CD4-positive, alpha-beta T cell treated with Interleukin-1 beta for 1 hour (primary cell): Measurements from ENCODE around the gene HLA-F.
A peak's percentile ranks its signal among the peaks of the same experiment; 100 is the strongest.

Experiments used
- DNase-seq, 2 donors: peaks; one replicate each; pipeline ENCODE4 v3.0.0-alpha.2; 2020 to 2022

HLA-F gene

DNA sequence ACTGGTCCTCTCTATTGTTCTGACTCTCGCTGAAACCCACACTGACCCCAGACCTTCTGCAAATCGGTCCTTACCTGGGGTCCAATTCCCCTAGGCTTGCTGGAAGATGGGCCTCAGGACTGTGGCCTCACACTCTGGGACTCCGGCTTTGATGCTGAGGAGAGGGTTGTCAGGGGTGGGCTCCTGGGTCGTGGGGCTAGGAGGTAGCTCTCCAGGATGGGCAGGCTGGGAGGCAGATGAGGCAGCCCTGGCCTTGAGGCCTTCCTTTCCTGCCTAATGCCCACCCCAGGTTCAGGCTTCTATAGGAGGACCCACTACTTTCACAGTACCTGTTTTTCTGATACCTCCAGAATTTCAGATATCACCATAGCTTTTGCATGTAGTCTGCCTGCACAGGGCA lies 21.4 kb downstream of the HLA-F start:
- DNase-seq: no peak

DNA sequence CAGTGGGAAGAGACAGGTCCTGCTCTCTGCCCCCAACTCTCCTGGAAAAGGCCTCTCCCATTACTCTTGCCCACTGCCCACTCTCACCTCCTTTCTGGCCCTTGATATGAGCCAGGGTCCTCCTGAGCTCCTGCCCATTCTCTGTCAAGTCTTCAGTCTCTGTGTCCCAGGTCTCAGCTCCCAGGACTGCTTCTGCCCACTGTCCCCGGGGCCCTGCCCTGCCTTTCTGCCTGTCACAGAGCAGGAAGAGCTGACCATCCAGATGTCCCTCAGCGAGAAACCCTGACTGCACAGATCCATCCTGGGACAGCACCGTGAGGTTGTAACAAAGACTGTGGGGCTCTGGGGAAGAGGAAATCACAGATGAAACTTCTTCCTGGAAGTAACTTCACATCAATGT lies 22.2 kb downstream of the HLA-F start:
- DNase-seq: no peak

DNA sequence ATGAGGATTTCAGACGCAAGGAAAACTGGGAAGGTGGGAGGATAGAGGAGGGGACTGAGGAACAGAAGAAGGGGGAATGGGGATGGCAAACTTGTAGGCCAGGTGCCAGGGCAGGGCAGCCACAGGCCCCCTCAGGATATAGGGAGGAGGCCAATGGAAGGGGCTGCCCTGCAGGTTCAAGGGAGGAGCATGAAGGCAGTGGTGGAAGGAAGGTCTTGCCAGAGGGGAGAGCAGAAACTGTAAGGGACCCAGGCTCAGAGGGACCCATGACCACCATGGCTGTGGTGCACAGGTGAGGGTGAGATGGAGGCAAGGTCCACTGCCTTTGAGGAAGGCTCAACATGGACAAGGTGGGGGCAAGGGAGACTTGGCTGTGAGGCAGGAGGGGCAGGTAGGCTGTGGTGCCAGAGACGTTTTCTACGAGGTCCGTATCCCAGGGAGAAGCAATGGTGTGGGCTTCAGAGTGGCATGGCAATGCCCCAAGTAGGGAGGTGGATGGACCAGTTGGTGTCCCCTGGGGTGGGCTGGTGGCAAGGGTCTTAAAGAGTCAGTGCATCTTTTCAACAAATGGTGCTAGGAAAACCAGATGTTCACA lies 22.7 kb downstream of the HLA-F start:
- no peak for DNase-seq

DNA sequence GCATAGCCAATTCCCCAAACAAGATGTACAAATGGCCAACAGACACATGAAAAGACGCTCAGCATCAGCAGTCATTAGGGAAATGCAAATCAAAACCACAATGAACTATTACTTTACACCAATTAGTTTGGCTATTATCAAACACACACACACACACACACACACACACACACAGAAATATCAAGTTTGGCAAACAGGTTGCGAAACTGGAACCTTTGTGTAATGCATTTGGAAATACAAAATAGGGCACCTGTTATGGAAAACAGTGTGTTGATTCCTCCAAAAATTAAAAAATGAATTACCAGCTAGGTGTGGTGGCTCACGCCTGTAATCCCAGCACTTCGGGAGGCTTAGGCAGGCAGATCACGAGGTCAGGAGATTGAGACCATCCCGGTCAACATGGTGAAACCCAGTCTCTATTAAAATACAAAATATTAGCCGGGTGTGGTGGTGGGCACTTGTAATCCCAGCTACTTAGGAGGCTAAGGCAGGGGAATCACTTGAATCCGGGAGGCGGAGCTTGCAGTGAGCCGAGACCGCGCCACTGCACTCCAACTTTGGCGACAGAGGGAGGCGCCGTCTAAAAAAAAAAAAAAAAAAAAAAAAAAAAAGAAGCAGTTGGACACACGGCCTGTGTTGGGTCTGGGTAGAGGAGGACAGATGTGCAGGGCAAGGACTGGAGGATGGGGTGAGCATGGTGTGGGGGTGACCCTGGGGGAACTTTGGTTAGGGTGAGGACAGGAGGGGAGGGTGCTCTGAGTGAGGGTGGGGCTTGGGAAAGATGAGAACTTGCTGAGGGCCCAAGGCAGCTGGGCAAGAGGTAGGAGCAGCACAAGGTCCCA lies 23.8 kb downstream of the HLA-F start:
- DNase-seq: no peak

DNA sequence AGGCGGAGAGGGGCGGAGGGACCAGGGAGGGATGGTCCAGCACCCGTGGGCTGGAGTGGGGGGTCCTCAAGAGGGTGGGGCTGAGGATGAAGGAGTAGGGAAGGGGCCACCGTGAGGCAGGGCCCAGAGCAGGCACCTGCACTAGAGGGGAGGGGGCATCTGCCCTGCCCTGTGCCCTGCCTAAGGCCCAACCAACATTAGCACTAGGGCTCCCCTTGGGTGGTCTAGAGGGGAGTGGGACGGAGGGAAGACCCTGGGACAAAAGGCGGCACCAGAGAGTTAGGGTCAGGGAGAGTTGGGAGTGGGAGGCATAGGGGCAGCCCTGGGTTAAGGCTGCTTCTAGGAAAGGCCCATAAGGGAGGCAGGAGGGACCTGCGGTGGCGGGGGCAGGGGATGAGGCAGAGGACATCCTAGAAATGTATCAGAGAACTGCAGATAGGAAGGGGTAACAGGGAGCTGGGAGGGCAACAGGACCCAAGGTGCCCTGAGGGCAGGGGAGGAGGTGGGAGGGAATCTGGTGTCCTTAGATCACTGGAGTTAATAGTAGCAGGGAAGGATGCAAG lies 24.5 kb downstream of the HLA-F start:
- no peak for DNase-seq

DNA sequence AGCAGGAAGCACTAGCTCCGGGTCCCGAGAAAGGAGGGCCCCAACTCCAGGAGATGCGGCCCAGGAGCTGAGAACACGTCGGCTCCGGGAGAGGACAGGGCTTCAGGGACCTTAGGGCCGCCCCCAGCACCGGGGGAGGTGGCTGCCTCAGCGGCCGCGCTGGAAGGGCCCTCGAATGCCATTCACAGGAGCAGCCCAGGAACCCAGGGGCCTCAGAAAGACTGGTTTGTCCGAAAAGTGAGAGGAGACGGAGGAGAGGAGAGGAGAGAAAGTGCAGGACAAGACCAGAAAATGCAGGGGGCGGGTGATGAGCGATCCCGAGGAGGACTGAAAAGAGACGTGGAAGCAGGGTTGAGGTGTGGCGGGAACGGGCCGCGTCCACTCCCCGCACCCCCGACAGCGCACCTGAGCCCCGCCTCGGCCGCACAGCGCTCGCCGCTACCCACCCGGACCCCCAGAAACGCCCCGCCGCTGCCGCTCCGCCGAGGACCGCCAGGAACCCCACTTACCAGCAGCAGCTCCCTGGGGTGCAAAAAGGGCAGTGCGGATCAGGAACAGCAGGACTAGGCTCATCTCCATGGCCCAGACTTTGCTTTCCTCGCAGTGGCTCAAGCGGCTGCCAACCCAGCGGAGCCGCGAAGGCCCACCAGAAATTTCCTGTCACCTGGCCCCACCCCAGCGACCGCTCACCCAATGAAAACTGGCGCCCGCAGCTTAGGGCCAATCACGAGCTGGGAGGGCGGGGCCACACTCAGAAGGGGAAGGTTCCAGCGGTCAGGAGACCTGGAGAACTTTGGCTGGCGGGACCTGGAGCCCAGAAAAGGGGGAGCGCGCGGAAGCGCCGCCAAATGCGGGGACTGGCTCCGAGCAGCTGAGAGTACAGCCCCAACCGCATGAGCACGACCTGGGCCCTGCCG lies 25.4 kb downstream of the HLA-F start:
- peak; percentile 82 to 84 for DNase-seq

DNA sequence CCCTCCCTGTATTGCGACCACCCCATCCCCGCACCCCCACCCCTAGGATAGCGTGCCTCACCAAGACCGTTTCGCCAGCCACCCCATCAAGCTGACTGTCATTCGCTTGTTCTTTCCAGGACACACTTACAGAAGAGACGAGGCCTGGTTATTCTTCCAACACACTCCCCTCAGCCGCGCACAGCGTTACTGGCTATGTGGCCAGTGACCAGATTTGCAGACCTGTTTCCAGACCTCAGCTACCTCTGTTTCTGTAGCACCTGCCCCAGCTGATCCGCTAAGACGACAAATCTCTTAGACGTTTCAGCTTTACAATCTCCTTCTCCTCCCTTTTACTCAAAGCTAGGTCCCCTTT lies 26.1 kb downstream of the HLA-F start:
- DNase-seq: no peak

DNA sequence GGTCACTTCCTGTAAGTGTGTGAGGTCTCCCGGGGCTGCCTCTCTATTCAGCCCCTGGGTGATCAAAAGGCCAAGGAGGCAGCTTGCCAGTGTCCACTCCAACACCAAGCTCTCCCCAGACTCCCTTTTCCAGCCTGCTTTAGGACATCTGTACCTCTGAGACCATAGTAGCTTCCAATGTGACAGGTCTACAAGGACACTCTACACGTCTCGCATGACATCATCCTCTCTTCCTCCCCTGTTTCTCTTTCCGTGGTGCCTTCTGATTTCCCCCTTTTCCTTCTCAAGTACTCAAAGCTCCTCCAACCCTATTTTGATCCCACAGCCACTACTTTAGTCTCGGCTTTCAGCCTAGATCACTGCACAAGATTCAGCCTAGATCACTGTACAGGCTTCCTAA lies 26.4 kb downstream of the HLA-F start:
- no peak for DNase-seq

DNA sequence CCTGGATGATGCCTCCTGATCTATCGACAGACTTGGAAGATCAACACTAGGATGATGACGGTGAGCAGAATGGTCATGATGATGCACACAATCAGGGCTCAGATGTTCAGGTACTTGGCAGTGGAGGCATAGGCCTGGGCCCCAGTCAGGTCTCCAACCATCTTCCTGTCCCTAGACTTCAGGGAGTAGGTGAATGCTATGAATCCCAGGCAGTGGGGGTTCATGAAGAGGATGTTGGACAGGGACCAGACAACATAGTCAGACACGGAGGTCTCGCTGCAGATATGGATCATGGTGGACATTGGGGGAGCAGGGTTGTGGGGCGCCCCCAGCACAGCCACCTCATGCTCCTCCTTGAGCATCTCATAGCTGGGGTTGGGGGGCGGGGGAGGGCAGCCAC lies 27.5 kb downstream of the HLA-F start:
- DNase-seq: no peak

DNA sequence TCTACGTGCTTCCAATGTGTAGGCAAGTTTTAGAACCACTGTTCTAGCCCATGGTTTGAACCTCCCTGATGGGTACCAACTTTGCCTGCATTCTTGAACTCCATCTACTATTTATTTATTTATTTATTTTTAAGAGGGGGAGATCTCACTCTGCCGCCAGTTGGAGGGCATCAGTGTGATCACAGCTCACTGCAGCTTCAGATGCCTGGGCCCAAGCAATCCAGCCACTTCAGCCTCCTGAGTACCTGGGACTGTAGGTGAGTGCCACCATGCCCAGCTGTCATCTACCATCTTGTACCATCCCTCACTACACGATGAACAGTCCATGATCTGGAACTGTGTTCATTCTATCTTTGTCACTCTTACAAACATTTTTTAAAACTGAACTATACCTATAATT lies 28.2 kb downstream of the HLA-F start:
- no peak for DNase-seq

DNA sequence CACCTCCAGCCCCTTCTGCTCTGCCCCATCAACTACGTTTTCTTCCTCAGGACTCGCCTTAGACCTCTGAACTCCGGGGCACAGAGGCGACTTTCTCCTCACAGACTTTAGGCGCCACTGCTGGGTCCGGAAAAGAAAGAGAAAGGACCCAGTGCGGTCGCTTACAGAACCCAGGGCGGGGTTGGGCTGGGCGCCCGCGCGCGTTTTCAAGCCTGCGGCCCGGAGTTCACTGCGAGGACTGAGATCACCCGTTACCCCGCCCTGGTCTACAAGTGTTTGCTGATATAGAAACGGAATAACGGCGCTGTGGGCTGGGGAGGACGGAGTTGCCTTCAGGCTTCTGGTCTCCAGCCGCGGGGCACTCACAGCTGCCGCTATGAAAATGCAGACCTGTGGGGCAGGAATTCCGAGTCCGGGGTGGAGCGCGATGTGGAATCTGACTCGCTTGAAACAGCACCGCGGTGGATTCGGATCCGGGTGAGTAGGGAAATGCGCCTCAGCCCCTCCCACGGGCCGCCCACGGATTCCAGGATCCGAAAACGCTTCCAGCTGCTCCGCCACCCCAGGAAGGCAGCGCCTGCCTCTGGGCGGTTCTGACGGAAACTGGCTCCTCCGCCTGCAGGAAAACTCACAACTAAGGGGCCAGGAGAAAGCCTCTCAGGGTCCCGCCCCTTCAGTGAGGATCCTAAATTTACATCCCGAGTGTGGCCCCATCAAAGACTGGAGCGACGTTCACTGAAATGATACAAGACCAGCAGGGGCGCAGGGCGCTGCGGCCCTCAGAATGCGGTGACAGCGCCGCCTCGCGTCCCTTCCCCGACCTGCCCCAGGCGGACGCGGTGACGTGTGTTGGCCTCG lies 29.4 kb downstream of the HLA-F start:
- DNase-seq: peak; percentile 83 to 85

DNA sequence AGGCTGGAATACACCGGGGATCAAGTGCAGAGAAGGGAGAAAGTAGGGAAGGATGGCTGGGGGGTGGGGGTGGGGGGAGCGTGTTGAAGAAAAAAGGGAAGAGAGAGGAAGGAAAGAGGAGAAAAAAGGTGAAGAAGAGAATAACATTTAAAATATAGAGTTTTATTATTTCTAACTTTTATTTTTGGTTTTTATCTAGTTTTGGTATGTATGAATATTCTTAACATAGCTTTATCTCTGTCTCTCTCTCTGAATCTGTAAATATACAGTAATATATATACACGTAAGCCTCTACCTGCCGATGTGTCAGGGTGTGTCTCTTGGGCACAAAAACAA lies 30.0 kb downstream of the HLA-F start:
- no peak for DNase-seq

DNA sequence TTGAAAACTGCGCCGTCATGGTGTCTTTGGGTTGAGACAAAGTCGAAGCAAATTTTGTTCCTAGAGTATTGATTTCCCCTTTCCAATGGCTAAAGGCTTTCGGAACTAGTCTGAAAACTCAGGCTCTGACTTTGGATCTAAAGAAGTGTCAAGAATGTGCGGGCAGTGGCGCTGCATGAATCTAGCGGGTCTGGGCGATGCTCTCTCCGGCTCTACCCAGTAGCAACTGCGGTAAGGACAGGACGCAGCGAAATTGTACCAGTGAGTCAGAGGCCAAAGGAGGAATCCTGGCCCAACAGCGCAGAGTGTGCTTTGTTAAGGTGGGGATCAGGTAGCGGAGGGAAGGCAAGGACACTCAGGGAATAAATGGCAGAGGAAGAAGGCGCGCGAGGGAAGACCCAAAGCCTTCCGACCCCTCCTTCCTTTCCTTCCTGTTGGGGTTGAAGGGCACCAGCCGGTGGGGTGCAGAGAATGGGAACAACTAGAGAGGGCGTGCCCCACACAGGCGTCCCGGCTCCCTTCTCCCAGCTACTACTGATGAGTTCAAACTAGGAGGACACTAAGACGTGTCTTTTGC lies 32.1 kb downstream of the HLA-F start:
- no peak for DNase-seq

DNA sequence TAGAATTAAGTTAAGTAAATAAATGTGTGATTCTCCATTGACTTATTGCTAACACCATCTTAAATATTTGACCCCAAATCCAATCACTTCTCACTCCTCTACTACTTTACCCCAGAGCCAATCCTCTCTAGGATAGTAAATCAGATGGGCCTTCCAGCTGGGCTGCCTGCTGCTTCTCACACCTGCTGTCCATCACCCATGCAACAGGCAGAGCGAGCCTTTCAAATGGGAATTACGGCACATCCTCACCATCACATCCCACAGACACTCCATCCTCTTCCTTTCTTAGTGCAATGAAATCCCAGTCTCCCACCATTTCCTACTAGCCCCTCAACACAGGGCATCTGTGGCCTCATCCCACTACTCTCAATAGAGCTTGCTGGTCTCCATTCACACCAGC lies 34.0 kb downstream of the HLA-F start:
- no peak for DNase-seq

DNA sequence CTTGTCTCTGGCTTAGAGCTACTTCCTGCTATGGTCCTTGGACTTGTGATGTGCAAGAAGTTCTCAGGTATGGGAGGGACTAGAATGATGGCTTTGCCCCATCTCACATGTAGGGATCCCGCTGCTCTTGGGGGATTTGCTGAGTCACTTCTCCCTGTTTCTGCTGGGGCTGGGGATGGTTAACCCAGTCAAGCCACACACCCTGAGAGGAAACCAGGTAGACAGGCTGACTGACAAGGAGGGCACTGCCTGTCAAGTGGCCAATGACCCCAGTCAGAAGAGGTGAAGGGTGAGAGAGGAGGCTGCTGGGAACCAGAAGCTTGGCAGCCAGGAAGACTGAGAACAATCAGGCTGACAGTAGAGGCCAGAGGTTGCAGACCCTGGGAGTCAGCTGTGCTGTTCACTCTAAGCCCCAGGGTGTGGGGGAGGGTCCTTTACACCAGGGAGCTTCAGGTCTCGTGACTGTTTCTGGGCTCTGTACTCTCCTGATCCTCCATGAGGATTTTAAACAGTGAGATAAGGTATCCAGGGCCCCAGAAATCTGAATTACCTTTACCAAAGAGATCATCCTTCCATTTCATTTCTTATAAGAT lies 34.6 kb downstream of the HLA-F start:
- DNase-seq: no peak

DNA sequence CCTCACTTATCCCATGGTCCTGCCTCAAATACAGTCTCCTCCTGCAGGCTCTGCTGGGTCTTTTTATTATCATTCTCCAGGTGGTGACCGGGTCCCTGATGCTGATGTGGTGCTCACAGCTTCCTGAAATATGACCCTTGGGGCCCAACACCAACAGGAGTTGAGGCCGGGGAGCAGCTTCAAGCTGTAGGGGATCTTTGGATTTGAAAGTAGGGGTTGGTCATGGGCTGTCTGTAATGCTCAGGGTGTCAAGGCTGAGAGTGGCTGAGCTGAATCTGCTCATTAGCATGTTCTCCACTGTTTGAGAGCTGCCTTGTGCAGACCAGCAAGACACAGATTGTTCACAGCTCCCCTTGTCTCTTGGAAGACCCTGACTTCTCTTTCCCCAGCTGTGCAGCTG lies 35.5 kb downstream of the HLA-F start:
- DNase-seq: no peak

DNA sequence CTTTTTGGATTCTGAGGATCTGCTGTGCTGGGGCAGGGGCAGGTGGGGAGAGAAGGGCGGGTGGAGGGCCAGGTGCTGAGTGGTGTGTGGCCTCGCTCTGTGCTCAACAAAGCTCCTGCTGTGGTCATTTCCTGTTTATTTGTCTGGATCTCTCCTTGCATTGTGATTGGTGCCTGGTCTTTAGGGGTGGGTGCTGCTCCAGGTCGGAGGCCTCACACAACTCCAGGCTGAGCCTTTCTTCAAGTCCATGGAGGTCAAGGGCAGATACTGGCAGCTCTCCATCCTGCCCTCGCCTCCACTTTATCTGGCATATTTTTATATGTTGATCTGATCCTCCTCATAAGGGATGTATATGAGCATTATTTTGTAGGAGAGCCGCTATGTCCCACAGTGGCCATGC lies 36.2 kb downstream of the HLA-F start:
- no peak for DNase-seq

DNA sequence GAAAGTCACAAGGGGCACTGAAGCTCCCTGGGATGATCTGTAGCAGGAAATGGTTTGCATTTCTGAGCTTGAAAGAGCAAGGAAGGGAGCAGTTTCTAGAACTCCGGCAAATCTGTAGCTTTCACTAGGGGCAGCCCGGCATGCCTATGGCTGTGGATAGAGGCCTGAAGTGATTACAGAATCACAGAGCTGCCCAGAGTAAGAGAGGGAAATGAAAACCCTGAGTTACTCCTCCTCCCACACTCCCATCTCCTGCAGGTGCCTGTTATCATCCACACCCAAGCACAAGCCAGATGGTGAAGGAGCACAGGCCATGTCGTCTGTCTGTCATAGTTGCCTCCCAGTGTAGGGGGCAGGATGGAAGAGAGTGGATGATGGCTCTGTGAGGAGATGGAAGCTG lies 37.1 kb downstream of the HLA-F start:
- no peak for DNase-seq

DNA sequence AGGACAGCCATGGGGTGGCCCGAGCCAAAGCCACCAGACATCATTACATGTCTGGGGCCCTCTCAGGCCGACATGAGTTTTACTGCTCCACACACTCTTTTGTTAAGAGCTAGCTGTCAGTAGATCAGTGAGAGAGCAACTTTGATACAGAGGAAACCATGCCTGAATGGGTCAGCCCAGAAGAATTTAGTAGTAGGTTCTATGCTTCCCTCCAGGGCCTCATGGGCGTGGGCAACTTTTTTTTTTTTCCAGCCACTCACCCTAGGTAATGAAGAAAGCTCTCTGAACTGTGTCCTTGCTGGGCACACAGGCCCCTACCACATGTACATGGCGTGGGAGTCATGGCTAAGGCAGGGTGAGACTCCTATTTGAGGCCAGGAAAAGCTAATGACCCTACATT lies 38.8 kb downstream of the HLA-F start:
- no peak for DNase-seq

DNA sequence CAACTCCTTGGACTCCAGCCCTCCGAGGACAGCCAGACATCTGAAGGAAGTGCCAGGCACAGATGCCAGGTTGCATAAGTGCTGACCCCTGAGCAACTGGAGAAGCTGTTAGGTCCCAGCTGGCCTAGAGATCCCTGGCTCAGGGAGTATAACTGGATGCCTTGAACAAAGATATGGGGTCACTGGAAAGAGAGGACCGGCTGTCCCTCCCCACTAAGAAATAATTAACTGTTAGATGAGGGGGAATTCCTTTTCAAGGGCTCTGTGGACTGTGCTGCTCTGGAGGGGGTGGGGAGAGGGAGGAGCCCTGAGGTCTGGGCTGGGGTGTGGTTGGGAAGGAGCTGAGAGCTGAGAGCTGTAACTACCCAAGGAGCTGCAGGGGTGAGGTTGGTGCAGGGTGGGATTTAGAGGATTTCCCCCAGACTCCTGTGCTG lies 39.6 kb downstream of the HLA-F start:
- no peak for DNase-seq

DNA sequence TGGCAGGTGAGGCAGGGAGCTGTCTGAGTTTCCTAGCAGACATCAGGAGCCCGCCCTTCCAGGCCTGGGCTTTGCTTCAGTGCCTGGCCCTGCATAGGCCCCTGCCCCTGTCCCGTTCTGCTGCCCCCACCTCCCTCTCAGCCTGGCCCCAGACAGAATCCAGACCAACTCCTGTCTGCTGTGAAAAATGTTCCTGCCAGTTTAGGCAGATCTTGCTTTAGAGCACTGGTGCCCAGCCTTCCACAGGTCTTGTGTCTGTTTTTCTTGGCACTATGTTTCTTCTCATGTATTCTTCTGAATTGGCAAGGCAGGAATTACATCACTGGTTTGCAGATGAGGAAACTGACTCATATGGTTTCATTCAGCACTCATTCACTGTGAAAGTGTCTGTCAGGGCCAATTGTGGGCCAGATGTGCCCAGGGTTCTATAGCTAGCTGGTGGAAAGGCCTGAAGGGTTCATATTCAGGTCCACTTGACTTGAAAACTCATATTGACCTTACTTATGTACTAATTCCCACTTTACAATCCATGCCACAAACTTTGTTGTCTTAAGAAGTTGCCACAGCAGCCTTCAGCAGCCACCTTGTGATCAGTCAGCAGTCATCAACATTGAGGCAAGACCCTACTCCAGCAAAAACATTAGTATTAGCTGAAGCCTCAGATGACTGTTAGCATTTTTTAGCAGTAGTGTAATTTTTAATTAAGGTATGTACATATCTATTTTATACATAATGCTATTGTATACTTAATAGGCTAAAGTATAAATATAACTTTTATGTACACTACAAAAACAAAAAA lies 40.5 kb downstream of the HLA-F start:
- no peak for DNase-seq
